Neuronal stem cell (in vitro differentiated cells): ENCODE results near the gene GDI1.

Experiments
- DNase-seq: peaks from one replicate; pipeline ENCODE4 v3.0.0-alpha.2; 2013; ENCODE audit warnings: low spot score
- H2AFZ ChIP-seq: one replicate; pipeline ENCODE4 v1.6.1; 2013; ENCODE audit warnings: mild to moderate bottlenecking, low read length, inconsistent platforms
- H2AK5ac ChIP-seq: 2 replicates; pipeline ENCODE4 v1.6.1; 2013; ENCODE audit warnings: low read depth, mild to moderate bottlenecking, inconsistent platforms, low read length, moderate library complexity, mixed read lengths
- H2BK120ac ChIP-seq: 2 replicates; pipeline ENCODE4 v1.6.1; 2013; ENCODE audit warnings: low read depth, mild to moderate bottlenecking, inconsistent platforms, low read length, moderate library complexity, mixed read lengths
- H2BK12ac ChIP-seq: one replicate; pipeline ENCODE4 v1.6.1; 2013; ENCODE audit warnings: low read length, inconsistent platforms
- H2BK15ac ChIP-seq: 2 replicates; pipeline ENCODE4 v1.6.1; 2013; ENCODE audit warnings: mild to moderate bottlenecking, low read length, inconsistent platforms, mixed read lengths
- H2BK5ac ChIP-seq: one replicate; pipeline ENCODE4 v1.6.1; 2013; ENCODE audit warnings: inconsistent platforms, mild to moderate bottlenecking, low read length, moderate library complexity
- H3K14ac ChIP-seq: one replicate; pipeline ENCODE4 v1.6.1; 2013; ENCODE audit warnings: low read length, inconsistent platforms
- H3K18ac ChIP-seq: 2 replicates; pipeline ENCODE4 v1.6.1; 2013; ENCODE audit warnings: low read length, inconsistent platforms
- H3K23ac ChIP-seq: 2 replicates; pipeline ENCODE4 v1.6.1; 2013; ENCODE audit warnings: low read depth, mild to moderate bottlenecking, mixed read lengths, low read length, inconsistent platforms; ENCODE audit not compliant: poor library complexity
- H3K27ac ChIP-seq: replicated peaks from 3 replicates; pipeline ENCODE4 v1.5.1; 2013; ENCODE audit warnings: low read length, inconsistent platforms
- H3K27me3 ChIP-seq, 3 experiments: 2 replicates each; pipeline ENCODE4 v1.6.1; 2013; ENCODE audit warnings: low read length in 3 of 3, mild to moderate bottlenecking in 2 of 3, inconsistent platforms in 1 of 3, low read depth in 1 of 3, mixed read lengths in 1 of 3, moderate library complexity in 1 of 3; ENCODE audit not compliant: control insufficient read depth in 3 of 3, insufficient read depth in 3 of 3
- H3K36me3 ChIP-seq, 2 donors: replicated peaks in 1 of 2; 2 replicates each; pipeline ENCODE4 v1.6.1; 2013; ENCODE audit warnings: low read length in 2 of 2; ENCODE audit not compliant: control insufficient read depth in 2 of 2, insufficient read depth in 2 of 2
- H3K4ac ChIP-seq: 2 replicates; pipeline ENCODE4 v1.6.1; 2013; ENCODE audit warnings: inconsistent platforms, mild to moderate bottlenecking, low read length, moderate library complexity
- H3K4me1 ChIP-seq, 2 donors: 1 replicate in 1 of 2; 2 replicates in 1 of 2; pipeline ENCODE4 v1.6.1; 2013; ENCODE audit warnings: low read length in 2 of 2, low read depth in 1 of 2; ENCODE audit not compliant: control insufficient read depth in 2 of 2, insufficient read depth in 1 of 2
- H3K4me2 ChIP-seq: one replicate; pipeline ENCODE4 v1.6.1; 2013; ENCODE audit warnings: mild to moderate bottlenecking, low read length, inconsistent platforms; ENCODE audit not compliant: insufficient read depth, poor library complexity, severe bottlenecking
- H3K4me3 ChIP-seq, 2 donors: 2 replicates each; pipeline ENCODE4 v1.5.1; 2013; ENCODE audit warnings: low read length in 2 of 2, mild to moderate bottlenecking in 2 of 2, inconsistent platforms in 1 of 2, moderate library complexity in 1 of 2
- H3K79me1 ChIP-seq: one replicate; pipeline ENCODE4 v1.6.1; 2013; ENCODE audit warnings: low read depth, mild to moderate bottlenecking, inconsistent platforms, low read length, moderate library complexity
- H3K9ac ChIP-seq: one replicate; pipeline ENCODE4 v1.6.1; 2013; ENCODE audit warnings: mild to moderate bottlenecking, low read depth, low read length, inconsistent platforms; ENCODE audit not compliant: poor library complexity
- H3K9me3 ChIP-seq, 2 donors: replicated peaks in 1 of 2; 2 replicates each; pipeline versions ENCODE3 to v1.6.1; 2013; ENCODE audit warnings: low read length in 2 of 2, mild to moderate bottlenecking in 2 of 2, inconsistent platforms in 1 of 2, low read depth in 1 of 2, mixed read lengths in 1 of 2, moderate library complexity in 1 of 2; ENCODE audit not compliant: control insufficient read depth in 2 of 2, insufficient read depth in 1 of 2
- H4K8ac ChIP-seq: one replicate; pipeline ENCODE4 v1.6.1; 2013; ENCODE audit warnings: low read depth, mild to moderate bottlenecking, inconsistent platforms, low read length, moderate library complexity
- H4K91ac ChIP-seq: one replicate; pipeline ENCODE4 v1.6.1; 2013; ENCODE audit warnings: low read length, low read depth, mild to moderate bottlenecking, inconsistent platforms; ENCODE audit not compliant: poor library complexity
- WGBS, 2 donors: extraction: QIAGEN DNeasy Blood & Tissue Kit; methylation state at CpG; one replicate each; pipeline ENCODE4 v1.1.7; 2013; ENCODE audit warnings: missing lambda C conversion rate in 2 of 2, mixed read lengths in 1 of 2; ENCODE audit not compliant: insufficient read length in 2 of 2, insufficient replicate concordance in 1 of 2; ENCODE audit errors: extremely low coverage in 2 of 2; 5-methylcytosine and 5-hydroxymethylcytosine counted together

GDI1 gene

DNA sequence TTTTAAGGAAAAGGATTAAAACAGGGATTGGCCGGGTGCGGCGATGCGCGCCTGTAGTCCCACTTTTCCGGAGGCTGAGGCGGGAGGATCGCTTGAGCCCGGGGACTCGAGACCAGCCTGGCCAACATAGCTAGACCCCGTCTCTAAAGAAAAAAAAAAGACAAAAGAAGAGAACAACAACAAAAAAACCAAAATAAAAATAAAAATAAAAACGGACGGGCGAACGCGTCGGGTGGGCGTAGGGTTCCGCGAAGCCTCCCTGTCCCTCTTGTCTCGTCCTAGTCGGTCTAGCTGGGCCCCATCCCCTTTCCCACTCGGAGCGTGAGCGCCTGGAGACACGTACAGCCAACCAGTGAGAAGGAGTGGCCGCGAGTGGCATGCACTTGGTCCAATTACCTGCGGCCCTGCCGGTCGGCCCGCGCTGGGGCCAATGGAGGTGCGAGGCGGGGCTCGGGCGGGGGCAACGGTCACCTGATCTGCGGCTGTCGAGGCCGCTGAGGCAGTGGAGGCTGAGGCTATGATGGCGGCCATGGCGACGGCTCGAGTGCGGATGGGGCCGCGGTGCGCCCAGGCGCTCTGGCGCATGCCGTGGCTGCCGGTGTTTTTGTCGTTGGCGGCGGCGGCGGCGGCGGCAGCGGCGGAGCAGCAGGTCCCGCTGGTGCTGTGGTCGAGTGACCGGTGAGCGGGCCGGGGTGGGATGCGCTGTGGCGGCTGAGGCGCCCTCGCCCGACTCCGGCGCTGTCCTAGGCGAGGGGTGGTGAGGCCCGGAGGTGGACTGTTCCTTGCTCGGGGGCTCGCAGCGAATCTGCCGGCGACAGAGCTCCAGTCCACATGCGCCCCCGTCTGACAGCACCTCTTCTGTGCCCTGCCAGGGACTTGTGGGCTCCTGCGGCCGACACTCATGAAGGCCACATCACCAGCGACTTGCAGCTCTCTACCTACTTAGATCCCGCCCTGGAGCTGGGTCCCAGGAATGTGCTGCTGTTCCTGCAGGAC, 8.5 kb upstream of the GDI1 start, which contains the start of gene ATP6AP1:
Gene ATP6AP1, plus strand, starts transcription at position 502 of the 996 bp plus-strand sequence. Its CDS starts 16 bp downstream, at position 518.
- peak within 1 kb of the TSS; percentile 75 for H2BK5ac ChIP-seq
- H2AK5ac ChIP-seq, result peak within 1 kb of the TSS; percentile 46

DNA sequence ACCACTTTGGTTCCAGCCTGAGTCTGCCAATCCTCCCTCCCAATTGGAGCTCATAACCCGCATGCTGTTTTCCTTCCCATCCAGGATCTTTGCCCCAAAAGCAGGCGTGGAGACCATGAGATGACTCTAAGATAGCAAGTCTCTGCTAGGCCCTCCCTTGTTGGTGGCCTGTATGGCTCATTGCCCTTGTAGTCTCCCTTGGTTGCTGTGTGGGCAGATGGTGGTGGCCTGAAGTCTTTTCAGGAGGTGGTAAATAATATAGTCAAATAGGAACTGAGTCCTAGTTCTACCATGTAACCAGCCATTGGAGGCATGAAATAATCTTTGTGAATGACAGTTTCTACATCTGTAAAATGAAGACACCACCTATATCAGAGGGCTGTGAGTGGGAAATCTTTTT, 7.2 kb upstream of the GDI1 start:
- Histone ChIP-seq H3K9ac (no peak overlapping the region), H2BK12ac (no peak overlapping the region), H3K4ac (no peak overlapping the region), H2BK15ac (no peak overlapping the region), H3K23ac (no peak overlapping the region), H3K18ac (no peak overlapping the region), H3K4me2 (no peak overlapping the region), H4K91ac (no peak overlapping the region), H3K27me3 (no peaks in the 10 kb centered on the region), H3K27ac (no peak overlapping the region), H3K79me1 (peaks cover 11% of the 10 kb centered on the region), H3K36me3 (peaks cover 7 to 38% of the 10 kb centered on the region in 2 donors), H2AFZ (no peak overlapping the region), H4K8ac (no peak overlapping the region), H2AK5ac (no peak overlapping the region), H3K9me3 (no peaks in the 10 kb centered on the region), H3K4me1 (peaks cover 0 to 6% of the 10 kb centered on the region in 2 donors), H2BK120ac (no peak overlapping the region), H3K4me3 (no peak overlapping the region), H2BK5ac (no peak overlapping the region), H3K14ac (no peak overlapping the region)
- no peak for DNase-seq
- no CpG with 5 or more reads among the region's 2 CpGs for WGBS, 2 donors

More for the DNA sequence above, 8.5 kb upstream of the GDI1 start, which contains the start of gene ATP6AP1:
- no peaks in the 10 kb centered on the region for H3K9me3 ChIP-seq
- DNase-seq, result peak; percentile 82
- H3K23ac ChIP-seq, result peak within 1 kb of the TSS; percentile 55
- peak within 1 kb of the TSS; percentile 94 for H3K14ac ChIP-seq
- no peak within 1 kb of the TSS for H4K8ac ChIP-seq
- peak within 1 kb of the TSS; percentile 95 for H3K18ac ChIP-seq
- peak within 1 kb of the TSS; percentile 67 to 91 for H3K4me3 ChIP-seq
- H2BK120ac ChIP-seq, result no peak within 1 kb of the TSS
- H3K27me3 ChIP-seq, result no peaks in the 10 kb centered on the region
- H3K27ac ChIP-seq, result no peak within 1 kb of the TSS
- peak within 1 kb of the TSS; percentile 57 for H3K4me2 ChIP-seq
- peaks cover 11% of the 10 kb centered on the region for H3K79me1 ChIP-seq
- peak within 1 kb of the TSS; percentile 98 for H3K9ac ChIP-seq
- no peak within 1 kb of the TSS for H2BK15ac ChIP-seq
- peak within 1 kb of the TSS; percentile 85 for H2AFZ ChIP-seq
- no peak within 1 kb of the TSS for H4K91ac ChIP-seq
- H3K4me1 ChIP-seq, result peaks cover 0 to 6% of the 10 kb centered on the region in 2 donors
- H3K36me3 ChIP-seq, result peaks cover 2 to 25% of the 10 kb centered on the region in 2 donors
- H3K4ac ChIP-seq, result no peak within 1 kb of the TSS
- H2BK12ac ChIP-seq, result no peak within 1 kb of the TSS
- WGBS, 2 donors, result no CpG with 5 or more reads among the region's 87 CpGs

- no peak for DNase-seq
- no peak overlapping the region for H3K23ac ChIP-seq
- H2BK15ac ChIP-seq, result no peak overlapping the region
- peaks cover 11% of the 10 kb centered on the region for H3K79me1 ChIP-seq
- no peaks in the 10 kb centered on the region for H3K9me3 ChIP-seq
- no peak overlapping the region for H2AK5ac ChIP-seq
- peaks cover 0 to 6% of the 10 kb centered on the region in 2 donors for H3K4me1 ChIP-seq
- no peaks in the 10 kb centered on the region for H3K27me3 ChIP-seq
- no peak overlapping the region for H4K91ac ChIP-seq
- H3K18ac ChIP-seq, result no peak overlapping the region
- no peak overlapping the region for H3K4ac ChIP-seq
- no peak overlapping the region for H3K27ac ChIP-seq
- no peak overlapping the region for H2BK12ac ChIP-seq
- no peak overlapping the region for H3K4me2 ChIP-seq
- no peak overlapping the region for H2BK5ac ChIP-seq
- H2AFZ ChIP-seq, result no peak overlapping the region
- H4K8ac ChIP-seq, result no peak overlapping the region
- H3K36me3 ChIP-seq, result peaks cover 7 to 45% of the 10 kb centered on the region in 2 donors
- no peak overlapping the region for H3K9ac ChIP-seq
- no peak overlapping the region for H3K4me3 ChIP-seq
- no peak overlapping the region for H2BK120ac ChIP-seq
- H3K14ac ChIP-seq, result no peak overlapping the region
- WGBS, 2 donors, result no CpG with 5 or more reads among the region's 6 CpGs
Measured at GRCh38 chrX:154430479-154430878, 6.5 kb upstream of the GDI1 start.

DNA sequence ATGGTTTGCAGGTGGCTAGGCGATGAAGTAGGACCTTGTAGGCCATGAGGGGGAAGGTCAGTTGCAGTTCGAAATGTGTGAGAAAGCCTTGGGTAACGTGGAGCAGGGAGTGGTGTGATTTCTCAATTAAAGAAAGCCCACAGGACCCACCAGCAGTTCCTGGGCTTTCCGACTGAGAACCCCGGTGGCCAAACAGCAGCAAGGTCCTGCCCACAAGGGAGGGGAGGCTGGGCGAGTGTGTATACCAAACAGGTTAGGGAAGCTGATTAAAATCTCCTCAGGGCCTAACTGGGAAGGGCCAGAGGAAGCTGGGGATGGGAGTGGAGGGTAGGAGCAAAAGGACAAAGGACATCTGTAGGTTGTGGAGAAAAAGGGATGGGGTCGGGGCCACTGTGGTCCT, 6.0 kb upstream of the GDI1 start:
- no peak overlapping the region for H4K91ac ChIP-seq
- no peak overlapping the region for H4K8ac ChIP-seq
- H3K18ac ChIP-seq, result no peak overlapping the region
- H3K27ac ChIP-seq, result no peak overlapping the region
- H3K9ac ChIP-seq, result no peak overlapping the region
- no peak overlapping the region for H2BK5ac ChIP-seq
- H2BK120ac ChIP-seq, result no peak overlapping the region
- no peak overlapping the region for H2AK5ac ChIP-seq
- peaks cover 11% of the 10 kb centered on the region for H3K79me1 ChIP-seq
- H3K4me3 ChIP-seq, result no peak overlapping the region
- no peak overlapping the region for H3K4ac ChIP-seq
- no peak overlapping the region for H3K14ac ChIP-seq
- DNase-seq, result no peak
- H3K36me3 ChIP-seq, result peaks cover 7 to 49% of the 10 kb centered on the region in 2 donors
- H3K27me3 ChIP-seq, result no peaks in the 10 kb centered on the region
- H2AFZ ChIP-seq, result no peak overlapping the region
- H3K23ac ChIP-seq, result no peak overlapping the region
- peaks cover 0 to 6% of the 10 kb centered on the region in 2 donors for H3K4me1 ChIP-seq
- no peak overlapping the region for H3K4me2 ChIP-seq
- H3K9me3 ChIP-seq, result no peaks in the 10 kb centered on the region
- H2BK12ac ChIP-seq, result no peak overlapping the region
- no peak overlapping the region for H2BK15ac ChIP-seq
- no CpG with 5 or more reads among the region's 7 CpGs for WGBS, 2 donors
